HCT116 (cell line): ENCODE results near the gene MOB3A. TPM values are rescaled to one million over a fixed set of nuclear protein-coding genes. Genes with fewer than 3 reads are reported as not detected.

Experiments used
- ATAC-seq: fragments of 200-7000 bp; cut with Tn5 transposase; 2 replicates; pipeline ENCODE4 v1.9.1; 2020; ENCODE audit warnings: mild to moderate bottlenecking, moderate library complexity
- BruUV-seq: library from RNA; stranded (reverse); fragments of 400-500 nt; replicated peaks from 2 replicates; lab custom pipeline; 2021; lab: Mats Ljungman, UMichigan
- CTCF ChIA-PET: fragments of 300-600 bp; sonication (Branson Sonifier 250); formaldehyde crosslinking; loops from one replicate; lab custom pipeline; 2021; ENCODE audit warnings: antibody characterized with exemption; lab: Charles Lee
- POLR2A ChIA-PET: fragments of 300-600, 350-600 bp; sonication (Branson Sonifier 250); formaldehyde crosslinking; loops from one replicate; lab custom pipeline; 2021; ENCODE audit warnings: antibody characterized with exemption; lab: Charles Lee
- RAD21 ChIA-PET, 2 experiments: fragments of 300-600 bp; sonication (Branson Sonifier 250); formaldehyde crosslinking; loops; one replicate each; lab custom pipeline; 2023; ENCODE audit warnings: low total read pairs in 2 of 2; ENCODE audit not compliant: uncharacterized antibody in 2 of 2, unreplicated experiment in 2 of 2, low non-redundant PET in 1 of 2; lab: Charles Lee
- DNase-seq: peaks from one replicate; pipeline ENCODE4 v3.0.0-alpha.2; 2010; ENCODE audit warnings: low read depth, low spot score
- H2AFZ ChIP-seq: fragments of 200-600 bp; shearing (Covaris generic), sonication (generic); 2 replicates; pipeline ENCODE4 v1.6.1; 2017; ENCODE audit warnings: low read depth, mixed run types, mixed read lengths, antibody characterized with exemption, low read length; ENCODE audit not compliant: poor library complexity, severe bottlenecking
- H3K27ac ChIP-seq: 2 replicates; pipeline ENCODE4 v1.5.1; 2012; ENCODE audit warnings: low read depth, low read length
- H3K27me3 ChIP-seq: fragments of 200-600 bp; sonication (generic); 2 replicates; pipeline ENCODE4 v1.6.1; 2016; ENCODE audit warnings: mixed run types, low read length, mixed read lengths; ENCODE audit not compliant: insufficient read depth
- H3K36me3 ChIP-seq, 2 experiments: fragments of 200-500 bp in 1 of 2; fragments of 200-600 bp in 1 of 2; sonication (Bioruptor generic) in 1 of 2; sonication (generic) in 1 of 2; 2 replicates each; pipeline versions ENCODE4 v1.5.1 to v1.6.1; 2014 to 2016; ENCODE audit warnings: low read length in 2 of 2, inconsistent platforms in 1 of 2, mixed read lengths in 1 of 2, mixed run types in 1 of 2; ENCODE audit not compliant: insufficient read depth in 2 of 2, control insufficient read depth in 1 of 2
- H3K4me1 ChIP-seq, 2 experiments: fragments of 200-600 bp in 1 of 2; sonication (generic) in 1 of 2; 2 replicates each; pipeline versions ENCODE4 v1.5.1 to v1.6.1; 2012 to 2017; ENCODE audit warnings: low read length in 2 of 2, inconsistent platforms in 1 of 2, mild to moderate bottlenecking in 1 of 2, mixed read lengths in 1 of 2, mixed run types in 1 of 2, moderate library complexity in 1 of 2; ENCODE audit not compliant: insufficient read depth in 2 of 2, control insufficient read depth in 1 of 2
- H3K4me2 ChIP-seq: fragments of 200-600 bp; sonication (generic); 2 replicates; pipeline ENCODE4 v1.6.1; 2017; ENCODE audit warnings: mixed run types, low read length, mixed read lengths
- H3K4me3 ChIP-seq, 2 experiments: fragments of 200-600 bp in 1 of 2; sonication (generic) in 1 of 2; replicated peaks in 1 of 2; 2 replicates each; pipeline ENCODE4 v1.5.1; 2011 to 2016; ENCODE audit warnings: low read length in 2 of 2, control low read depth in 1 of 2, low read depth in 1 of 2, mild to moderate bottlenecking in 1 of 2, mixed read lengths in 1 of 2, mixed run types in 1 of 2
- H3K79me2 ChIP-seq: fragments of 200-600 bp; sonication (generic); 2 replicates; pipeline ENCODE4 v1.6.1; 2017; ENCODE audit warnings: mild to moderate bottlenecking, mixed run types, low read length, moderate library complexity, mixed read lengths; ENCODE audit not compliant: insufficient read depth
- H3K9ac ChIP-seq: fragments of 200-600 bp; sonication (generic); 2 replicates; pipeline ENCODE4 v1.6.1; 2016; ENCODE audit warnings: low read length, mixed read lengths
- H3K9me2 ChIP-seq: fragments of 200-600 bp; sonication (generic), shearing (Covaris generic); 2 replicates; pipeline ENCODE4 v1.6.1; 2017; ENCODE audit warnings: mixed run types, mild to moderate bottlenecking, moderate library complexity; ENCODE audit not compliant: insufficient read depth
- H3K9me3 ChIP-seq, 2 experiments: fragments of 200-500 bp in 1 of 2; fragments of 200-600 bp in 1 of 2; sonication (Bioruptor generic) in 1 of 2; sonication (generic) in 1 of 2; 2 replicates each; pipeline ENCODE4 v1.6.1; 2014 to 2017; ENCODE audit warnings: low read length in 2 of 2, mixed read lengths in 2 of 2, inconsistent platforms in 1 of 2, low read depth in 1 of 2, mild to moderate bottlenecking in 1 of 2, mixed run types in 1 of 2, moderate library complexity in 1 of 2; ENCODE audit not compliant: control insufficient read depth in 1 of 2, insufficient read depth in 1 of 2
- H4K20me1 ChIP-seq: fragments of 200-600 bp; sonication (generic), shearing (Covaris generic); 2 replicates; pipeline ENCODE4 v1.6.1; 2017; ENCODE audit warnings: mixed run types, mild to moderate bottlenecking, moderate library complexity; ENCODE audit not compliant: insufficient read depth
- CBX3 ChIP-seq: IDR thresholded peaks from 2 replicates; pipeline ENCODE4 v1.6.1; 2012; ENCODE audit warnings: low read depth
- CEBPB ChIP-seq: IDR thresholded peaks from 2 replicates; pipeline ENCODE4 v1.6.1; 2012; ENCODE audit warnings: low read depth
- EZH2phosphoT487 ChIP-seq: fragments of 200-600 bp; IDR thresholded peaks from 2 replicates; pipeline ENCODE4 v1.6.1; 2018; ENCODE audit warnings: antibody characterized with exemption, borderline replicate concordance
- FOSL1 ChIP-seq: IDR thresholded peaks from 2 replicates; pipeline ENCODE4 v1.6.1; 2012; ENCODE audit warnings: low read depth
- JUND ChIP-seq: IDR thresholded peaks from 2 replicates; pipeline ENCODE4 v1.6.1; 2012
- POLR2AphosphoS5 ChIP-seq: IDR thresholded peaks from 2 replicates; pipeline ENCODE4 v1.6.1; 2011; ENCODE audit warnings: mild to moderate bottlenecking, low read depth, low read length, moderate library complexity
- ZFX ChIP-seq: fragments of 450-650 bp; IDR thresholded peaks from 2 replicates; pipeline ENCODE4 v1.6.1; 2017
- intact Hi-C: fragments of 100-400 bp; cut with micrococcal nuclease; formaldehyde crosslinking; loops from 2 replicates; pipeline ENCODE4 v1.10.0; 2022
- total RNA-seq: library from RNA; stranded (reverse); gene quantifications from one replicate; pipeline ENCODE4 v1.2.1, GENCODE V29; 2021; ENCODE audit not compliant: unreplicated experiment
- TF ChIP-seq, protein P1 (sequence below): IDR thresholded peaks from 2 replicates; pipeline ENCODE4 v1.6.1; 2011; ENCODE audit warnings: mild to moderate bottlenecking, low read length, moderate library complexity; ENCODE audit not compliant: insufficient replicate concordance; ENCODE audit errors: extremely low read depth
- TF ChIP-seq, protein P2 (sequence below): IDR thresholded peaks from 2 replicates; pipeline ENCODE4 v1.6.1; 2012
- TF ChIP-seq, protein P3 (sequence below): IDR thresholded peaks from 2 replicates; pipeline ENCODE4 v1.6.1; 2012

MOB3A gene
- total RNA-seq, 1 experiment from 2014 or later = 32.1 TPM

- intact Hi-C loops = no loop called here
- H3K79me2 ChIP-seq = peaks cover 24% of the 10 kb centered on the region
- ChIA-PET RAD21 (no interaction called here), CTCF (no interaction called here), POLR2A (no interaction called here)
- H3K9me2 ChIP-seq = no peaks in the 10 kb centered on the region
- DNase-seq (no peak), ATAC-seq (no peak)
- no peak for TF ChIP-seq JUND
- TF ChIP-seq, protein P1, sequence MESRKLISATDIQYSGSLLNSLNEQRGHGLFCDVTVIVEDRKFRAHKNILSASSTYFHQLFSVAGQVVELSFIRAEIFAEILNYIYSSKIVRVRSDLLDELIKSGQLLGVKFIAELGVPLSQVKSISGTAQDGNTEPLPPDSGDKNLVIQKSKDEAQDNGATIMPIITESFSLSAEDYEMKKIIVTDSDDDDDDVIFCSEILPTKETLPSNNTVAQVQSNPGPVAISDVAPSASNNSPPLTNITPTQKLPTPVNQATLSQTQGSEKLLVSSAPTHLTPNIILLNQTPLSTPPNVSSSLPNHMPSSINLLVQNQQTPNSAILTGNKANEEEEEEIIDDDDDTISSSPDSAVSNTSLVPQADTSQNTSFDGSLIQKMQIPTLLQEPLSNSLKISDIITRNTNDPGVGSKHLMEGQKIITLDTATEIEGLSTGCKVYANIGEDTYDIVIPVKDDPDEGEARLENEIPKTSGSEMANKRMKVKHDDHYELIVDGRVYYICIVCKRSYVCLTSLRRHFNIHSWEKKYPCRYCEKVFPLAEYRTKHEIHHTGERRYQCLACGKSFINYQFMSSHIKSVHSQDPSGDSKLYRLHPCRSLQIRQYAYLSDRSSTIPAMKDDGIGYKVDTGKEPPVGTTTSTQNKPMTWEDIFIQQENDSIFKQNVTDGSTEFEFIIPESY = no peak
- TF ChIP-seq POLR2AphosphoS5 = no peak
- TF ChIP-seq CBX3 = no peak
- TF ChIP-seq, protein P2, sequence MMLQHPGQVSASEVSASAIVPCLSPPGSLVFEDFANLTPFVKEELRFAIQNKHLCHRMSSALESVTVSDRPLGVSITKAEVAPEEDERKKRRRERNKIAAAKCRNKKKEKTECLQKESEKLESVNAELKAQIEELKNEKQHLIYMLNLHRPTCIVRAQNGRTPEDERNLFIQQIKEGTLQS = no peak
- TF ChIP-seq CEBPB = no peak
- TF ChIP-seq ZFX = no peak
- no peak for TF ChIP-seq FOSL1
- TF ChIP-seq, protein P3, sequence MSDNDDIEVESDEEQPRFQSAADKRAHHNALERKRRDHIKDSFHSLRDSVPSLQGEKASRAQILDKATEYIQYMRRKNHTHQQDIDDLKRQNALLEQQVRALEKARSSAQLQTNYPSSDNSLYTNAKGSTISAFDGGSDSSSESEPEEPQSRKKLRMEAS = no peak
- TF ChIP-seq EZH2phosphoT487 = no peak
- H3K9ac ChIP-seq = no peak overlapping the region
- H3K27ac ChIP-seq = no peak overlapping the region
- no peaks in the 10 kb centered on the region for H4K20me1 ChIP-seq
- H3K4me3 ChIP-seq = no peak overlapping the region
- peaks cover 9 to 13% of the 10 kb centered on the region in 2 experiments for H3K4me1 ChIP-seq
- no peak overlapping the region for H3K4me2 ChIP-seq
- no peaks in the 10 kb centered on the region for H3K9me3 ChIP-seq
- BruUV-seq = no TSS peak
- H3K27me3 ChIP-seq = no peaks in the 10 kb centered on the region
- H2AFZ ChIP-seq = no peak overlapping the region
- peaks cover 12 to 18% of the 10 kb centered on the region in 2 experiments; a peak in 3 of 4 replicates for H3K36me3 ChIP-seq
These were observed 4.0 kb upstream of the MOB3A start for GRCh38 chr19:2099937-2100718.
